T47D (cell line): ENCODE results near the gene DAPK1.

Experiments used
- DNase-seq, 2 experiments: peaks; one replicate each; pipeline versions ENCODE4 v3.0.0 to v3.0.0-alpha.2; 2011 to 2012; ENCODE audit warnings: low read depth in 1 of 2, low spot score in 1 of 2
- JUND ChIP-seq: IDR thresholded peaks from 2 replicates; pipeline ENCODE4 v1.6.1; 2012; ENCODE audit warnings: low read depth
- in situ Hi-C: cut with HindIII; loops from 2 replicates; pipeline ENCODE4 v1.10.0; 2016; ENCODE audit warnings: low sequenced_read_pairs, low pct_unique_long_range_greater_than_20kb

The DAPK1 gene

DNA sequence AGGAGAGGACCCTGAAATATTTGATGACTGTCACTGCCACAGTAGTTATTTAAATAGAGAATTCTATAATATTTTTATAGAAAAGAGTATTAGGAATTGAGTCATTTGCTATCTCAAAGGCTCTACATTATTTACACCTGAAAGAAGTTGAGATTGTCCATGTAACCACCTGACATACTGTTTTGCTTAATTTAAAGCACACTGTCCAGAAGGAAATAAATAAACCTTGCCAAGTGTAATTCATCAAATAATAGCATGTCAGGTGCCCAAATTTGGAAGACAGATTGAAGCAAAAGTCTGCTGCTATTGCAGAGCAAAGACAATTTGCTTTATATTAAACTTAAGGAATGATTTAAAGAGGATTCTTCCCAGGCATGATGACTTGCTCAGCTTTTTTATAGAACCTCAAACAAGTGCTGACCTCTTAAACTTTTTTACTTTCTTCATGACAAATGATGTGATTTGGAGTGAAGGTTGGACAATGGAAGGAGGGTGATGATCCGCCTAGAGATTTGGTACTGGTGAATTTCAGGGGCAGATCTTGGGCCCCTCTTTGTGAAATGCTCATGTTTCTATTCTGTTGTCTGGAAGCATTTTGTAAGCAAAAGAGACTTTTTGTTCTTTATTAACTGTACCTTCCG is 65.0 kb downstream of the DAPK1 start:
- in situ Hi-C loops = no loop called here
- no peak for DNase-seq
- no peak for TF ChIP-seq JUND

DNA sequence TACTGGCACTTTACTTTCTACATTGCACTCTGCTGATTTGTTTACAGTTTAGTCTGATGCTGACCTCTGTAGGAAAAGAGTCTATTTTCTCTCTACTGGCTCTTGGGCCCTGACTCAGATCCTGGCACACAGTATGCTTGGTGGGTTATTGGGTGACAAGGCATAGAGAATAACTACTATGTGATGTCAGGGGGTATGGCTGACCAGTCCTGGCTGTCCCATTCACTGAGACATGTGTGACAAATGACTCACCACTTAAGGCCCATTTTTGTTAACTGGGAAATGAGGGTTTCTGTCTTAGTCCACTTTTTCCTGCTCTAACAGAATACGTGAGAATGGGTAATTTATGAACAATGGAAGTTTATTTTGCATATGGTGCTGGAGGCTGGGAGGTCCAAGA is 66.4 kb downstream of the DAPK1 start:
- no peak for TF ChIP-seq JUND
- DNase-seq = no peak
- in situ Hi-C loops = no loop called here

GRCh38 chr9:87564791-87565241 is 67.1 kb downstream of the DAPK1 start:
- TF ChIP-seq JUND = no peak
- in situ Hi-C loops = no loop called here
- DNase-seq = no peak

DNA sequence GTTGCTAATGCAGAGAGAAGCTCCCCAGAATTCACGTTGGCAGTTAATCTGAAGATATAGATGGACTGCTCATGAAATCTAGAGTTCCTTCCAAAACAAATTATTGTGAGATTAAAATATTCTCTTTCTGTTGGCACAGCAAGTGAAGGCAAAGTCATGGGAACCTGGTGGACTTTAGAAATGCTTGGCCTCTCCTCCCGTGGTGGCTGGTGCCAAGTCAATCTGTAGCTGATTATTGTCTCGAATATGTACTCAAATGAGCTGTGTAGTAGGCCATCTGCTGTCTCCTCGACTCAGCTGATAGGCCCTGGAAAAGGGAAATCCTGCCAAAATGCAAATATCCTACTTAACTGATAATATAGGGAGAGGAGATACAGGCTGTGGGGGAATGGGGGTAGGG is 69.3 kb downstream of the DAPK1 start:
- no peak for TF ChIP-seq JUND
- DNase-seq = no peak
- in situ Hi-C loops = no loop called here

DNA sequence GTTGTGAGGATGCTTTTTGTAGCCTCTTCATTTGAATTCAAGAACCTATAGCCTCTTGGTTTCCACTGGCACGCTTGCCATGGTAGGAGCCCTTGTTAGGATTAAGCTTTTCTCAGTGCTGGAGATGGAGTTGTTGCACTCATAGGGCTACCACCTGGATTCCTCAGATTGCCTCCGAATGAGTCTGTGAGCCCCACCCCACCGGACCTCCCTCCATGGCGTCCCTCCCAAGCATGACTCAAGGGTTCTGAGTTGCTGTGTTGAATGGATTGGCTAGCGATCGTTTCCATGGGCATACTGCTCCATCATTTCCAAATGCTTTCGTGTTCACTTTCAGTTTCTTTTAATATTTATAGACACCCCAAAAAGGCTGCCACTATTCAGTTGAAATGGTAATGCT is 69.9 kb downstream of the DAPK1 start:
- TF ChIP-seq JUND = no peak
- in situ Hi-C loops = no loop called here
- no peak for DNase-seq

DNA sequence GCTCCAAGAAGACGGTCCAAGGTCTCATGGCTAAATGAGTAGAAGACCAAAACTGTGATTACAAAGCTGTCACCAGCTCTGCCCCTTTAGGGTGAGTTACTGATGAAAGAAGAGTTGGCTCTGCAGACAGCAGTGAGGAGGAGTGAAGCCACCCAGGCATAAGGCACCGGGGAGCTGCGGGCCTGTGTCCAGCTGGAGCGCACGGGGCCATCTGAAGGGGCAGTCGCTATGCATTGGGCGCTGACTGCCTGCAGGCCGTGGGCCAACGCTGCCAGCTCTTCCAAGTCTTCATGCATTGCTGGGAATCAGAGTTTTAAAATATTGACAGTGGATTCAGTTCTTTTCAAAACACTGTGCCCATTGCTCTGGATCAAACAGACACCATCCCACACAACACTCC is 70.3 kb downstream of the DAPK1 start:
- in situ Hi-C loops = no loop called here

DNA sequence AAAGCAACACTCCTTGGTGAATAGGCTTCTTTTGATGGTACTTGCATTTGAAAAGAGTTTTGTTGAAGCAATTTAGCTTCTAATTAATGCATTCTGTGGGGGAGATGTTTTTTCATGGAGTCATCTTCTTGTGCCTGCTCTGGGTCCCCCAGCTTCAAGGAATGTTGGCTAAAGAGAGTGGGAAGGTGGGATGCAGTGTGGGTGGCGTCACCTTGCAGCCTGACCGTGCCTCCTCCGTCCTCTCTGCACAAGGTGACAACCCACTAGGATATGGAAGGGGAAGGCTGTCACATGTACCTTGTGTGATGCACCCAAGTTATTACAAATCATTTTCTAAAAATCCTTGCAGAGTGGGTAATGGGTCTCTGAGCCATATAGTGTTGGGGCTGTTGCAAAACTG is 70.7 kb downstream of the DAPK1 start:
- TF ChIP-seq JUND = no peak
- DNase-seq = no peak
- in situ Hi-C loops = no loop called here

More for the DNA sequence above, 70.3 kb downstream of the DAPK1 start:
- TF ChIP-seq JUND = no peak
- no peak for DNase-seq

- in situ Hi-C loops = no loop called here
- no peak for DNase-seq
- no peak for TF ChIP-seq JUND
Observed at GRCh38 chr9:87569008-87569509, 71.4 kb downstream of the DAPK1 start.

- in situ Hi-C loops = no loop called here
- DNase-seq = no peak
Observed at GRCh38 chr9:87569518-87569917, 71.9 kb downstream of the DAPK1 start.

DNA sequence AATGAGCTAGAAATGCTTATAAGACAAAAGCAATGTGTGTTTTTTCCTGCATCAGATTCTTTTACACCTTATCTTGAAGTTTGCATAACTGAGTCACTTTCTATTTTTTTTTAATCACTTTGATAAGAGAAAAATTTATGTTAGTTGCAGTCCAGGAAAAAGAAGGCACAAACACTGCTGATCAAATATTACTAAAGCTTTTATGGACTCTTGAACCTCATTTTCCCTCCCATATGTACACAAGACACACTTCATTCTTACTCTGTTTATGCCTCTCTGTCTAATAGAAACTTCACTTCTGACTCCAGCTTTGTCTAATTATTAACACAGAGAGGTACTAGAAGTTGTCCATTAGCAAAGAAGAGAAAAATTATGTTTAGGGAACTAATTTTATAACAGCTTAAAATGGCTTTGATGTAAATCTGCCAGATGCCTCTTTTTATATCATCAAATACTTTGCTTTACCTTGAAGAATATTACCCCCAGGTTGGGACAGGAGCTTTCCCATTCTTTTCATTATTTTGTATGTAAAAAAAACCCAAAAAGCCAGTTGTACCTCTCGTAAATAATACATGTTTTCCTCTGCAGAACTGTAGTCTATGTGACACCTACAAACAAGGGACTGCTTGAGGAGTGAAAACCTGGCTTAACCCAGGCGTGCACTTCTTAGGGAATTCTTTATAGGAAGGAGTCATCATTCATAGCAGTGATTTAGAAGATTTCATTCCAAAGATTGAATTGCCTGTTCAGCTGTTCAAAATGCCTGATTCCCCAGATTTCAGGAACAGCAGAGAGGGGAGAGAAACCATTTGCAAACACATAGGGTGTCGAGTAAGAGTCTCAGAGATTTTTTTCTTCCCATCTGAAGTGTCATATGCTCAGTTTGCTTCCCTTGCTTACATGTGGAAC is 72.6 kb downstream of the DAPK1 start:
- DNase-seq = no peak
- in situ Hi-C loops = no loop called here
- TF ChIP-seq JUND = no peak

More at GRCh38 chr9:87569518-87569917, 71.9 kb downstream of the DAPK1 start:
- TF ChIP-seq JUND = no peak

DNA sequence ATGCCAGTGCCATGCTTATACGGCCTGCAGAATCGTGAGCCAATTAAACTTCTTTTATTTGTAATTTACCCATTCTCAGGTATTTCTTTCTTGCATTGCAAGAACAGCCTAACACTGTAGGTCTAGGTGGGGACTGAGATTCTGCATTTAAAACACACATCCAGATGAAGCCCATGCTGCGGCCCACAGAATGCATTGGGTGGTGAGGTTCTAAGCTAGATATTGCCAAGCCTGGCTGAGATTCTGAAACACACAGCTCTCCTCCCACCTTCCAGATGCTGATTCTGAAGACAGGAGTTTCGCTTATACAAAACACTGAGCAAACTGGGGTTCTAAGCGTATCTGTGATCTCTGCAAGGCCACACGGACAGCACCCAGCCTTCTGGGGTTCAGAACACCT is 75.1 kb downstream of the DAPK1 start:
- no peak for DNase-seq
- TF ChIP-seq JUND = no peak
- in situ Hi-C loops = no loop called here

DNA sequence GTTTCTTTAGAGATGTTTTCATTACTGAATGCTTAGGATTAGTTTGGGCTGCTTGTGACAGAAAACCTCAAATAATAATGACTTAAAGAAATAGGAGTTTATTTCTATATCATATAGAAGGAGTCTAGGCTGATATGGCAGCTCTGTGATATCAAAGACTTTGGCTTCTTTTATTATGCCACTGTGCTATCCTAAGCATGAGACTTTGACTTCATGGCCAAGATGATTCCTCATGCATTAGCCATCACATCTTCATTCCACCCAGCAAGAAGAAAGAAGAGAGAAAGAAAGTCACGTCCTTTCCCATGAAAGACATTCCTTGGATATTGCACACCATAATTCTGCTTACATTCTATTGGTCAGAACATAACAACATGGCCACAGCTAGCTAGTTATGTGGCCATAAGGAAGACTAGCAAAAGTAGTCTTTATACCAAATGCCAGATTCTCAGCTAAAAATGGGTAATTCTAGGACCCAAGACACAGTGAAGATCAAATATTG is 76.2 kb downstream of the DAPK1 start:
- DNase-seq = no peak
- in situ Hi-C loops = no loop called here
- TF ChIP-seq JUND = no peak

GRCh38 chr9:87577746-87578145 is 80.1 kb downstream of the DAPK1 start:
- in situ Hi-C loops = no loop called here
- TF ChIP-seq JUND = no peak
- DNase-seq = no peak

GRCh38 chr9:87578625-87579024 is 81.0 kb downstream of the DAPK1 start:
- no peak for TF ChIP-seq JUND
- no peak for DNase-seq
- in situ Hi-C loops = no loop called here
